ENCODE measurements around the gene DACT2.

DNA sequence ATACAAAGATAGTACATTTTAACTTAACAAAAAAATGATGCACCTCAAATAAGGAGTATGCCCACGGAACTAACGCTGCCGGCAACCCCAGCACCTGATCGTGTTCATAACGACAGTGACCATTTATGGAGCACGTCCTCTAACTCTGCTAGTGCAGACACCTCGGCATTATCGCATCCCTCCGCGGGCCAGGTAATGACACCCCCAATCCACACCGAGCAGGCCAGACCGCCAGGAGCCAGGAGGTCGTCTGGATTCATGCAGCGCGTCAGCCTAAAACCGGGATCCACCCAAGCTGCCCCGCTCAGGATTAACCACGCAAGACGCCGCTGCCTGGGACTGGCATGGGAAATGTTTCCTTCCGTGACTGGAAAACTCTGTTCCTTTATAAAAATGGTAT is 34.1 kb downstream of the DACT2 start:
- no peak for TF ChIP-seq EZH2phosphoT487 (IDR thresholded peaks at IDR 0.05; ENCODE audit: insufficient read depth, low read depth)
- TF ChIP-seq EZH2 (IDR thresholded peaks at IDR 0.05; ENCODE audit: insufficient read depth, poor library complexity, severe bottlenecking): no peak

All from GM23248 (cell line).